ENCODE results near the gene CCDC13.

Gene CCDC13

GRCh38 chr3:42733501-42734262, 39.4 kb downstream of the CCDC13 start:
- DNase-seq (ENCODE audit: low read depth in 3 of 3), result no peak

GRCh38 chr3:42732829-42733459, 40.1 kb downstream of the CCDC13 start:
- DNase-seq (ENCODE audit: low read depth in 3 of 3), result no peak

DNA sequence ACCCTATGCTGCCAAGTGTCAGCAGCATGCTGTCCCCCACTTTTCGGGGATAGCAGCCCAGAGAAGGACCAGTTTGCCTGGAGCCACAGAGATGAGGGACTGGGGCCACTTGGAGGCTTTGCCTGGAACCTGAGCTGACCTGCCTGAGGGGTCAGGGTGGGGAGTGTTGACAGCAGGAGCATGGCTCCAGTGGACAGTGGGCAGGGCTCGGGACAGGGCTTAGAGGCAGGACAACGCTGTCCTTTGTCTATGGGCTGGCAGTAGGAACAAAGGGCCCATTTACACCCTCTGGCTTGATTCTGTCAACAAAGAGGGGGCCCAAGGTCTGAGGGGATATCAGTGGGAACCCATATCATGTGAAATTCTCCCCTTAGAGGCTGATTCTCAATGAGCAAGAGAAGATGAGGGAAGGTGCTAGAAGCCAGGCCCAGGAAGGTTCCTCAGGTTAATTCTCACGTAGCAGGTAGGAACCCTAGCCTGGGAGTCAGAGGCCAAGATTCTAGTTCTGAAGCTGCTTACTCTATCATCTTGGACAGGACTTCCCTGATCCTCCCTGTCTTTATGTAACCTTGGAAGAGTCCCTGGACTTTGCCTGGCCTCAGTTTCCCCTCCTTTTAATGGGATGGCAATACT, 40.7 kb downstream of the CCDC13 start:
- DNase-seq (ENCODE audit: low read depth in 3 of 3), result no peak

DNA sequence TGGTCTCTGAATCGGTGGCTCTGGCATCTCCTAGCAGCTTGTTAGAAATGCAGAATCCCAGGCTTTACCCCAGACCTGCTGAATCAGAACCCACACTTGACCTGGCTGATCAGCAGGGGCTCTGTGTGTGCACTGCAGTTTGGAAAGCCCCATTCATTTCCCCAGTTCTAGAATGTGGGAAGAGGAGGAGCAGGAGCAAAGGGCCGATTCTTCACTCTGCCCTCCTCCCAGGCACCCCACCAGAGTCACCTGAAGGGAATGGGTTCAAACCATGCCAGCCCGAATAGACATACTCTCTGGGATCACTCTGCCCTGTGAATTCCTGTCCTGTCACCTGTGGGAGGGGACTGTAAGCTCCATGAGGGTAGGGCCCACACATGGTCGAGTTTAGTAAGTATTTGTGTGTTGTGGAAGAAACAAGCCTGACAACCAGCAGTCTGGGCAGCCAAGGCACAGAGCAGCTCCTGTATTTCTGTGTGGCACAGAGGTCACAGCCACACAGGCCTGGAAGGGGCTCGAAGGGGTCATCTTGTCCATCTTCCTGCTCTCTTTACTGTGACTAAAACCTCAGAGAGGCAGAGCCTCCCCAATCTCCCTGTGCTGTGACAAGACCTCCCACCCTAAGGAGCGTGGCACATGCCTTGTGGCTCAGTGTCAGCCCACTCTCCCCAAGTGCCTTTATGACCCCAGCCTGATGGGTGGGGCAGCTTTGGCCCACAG, 41.4 kb downstream of the CCDC13 start:
- DNase-seq (ENCODE audit: low read depth in 3 of 3), result no peak

GRCh38 chr3:42730706-42731420, 42.2 kb downstream of the CCDC13 start:
- no peak for DNase-seq (ENCODE audit: low read depth in 3 of 3)

DNA sequence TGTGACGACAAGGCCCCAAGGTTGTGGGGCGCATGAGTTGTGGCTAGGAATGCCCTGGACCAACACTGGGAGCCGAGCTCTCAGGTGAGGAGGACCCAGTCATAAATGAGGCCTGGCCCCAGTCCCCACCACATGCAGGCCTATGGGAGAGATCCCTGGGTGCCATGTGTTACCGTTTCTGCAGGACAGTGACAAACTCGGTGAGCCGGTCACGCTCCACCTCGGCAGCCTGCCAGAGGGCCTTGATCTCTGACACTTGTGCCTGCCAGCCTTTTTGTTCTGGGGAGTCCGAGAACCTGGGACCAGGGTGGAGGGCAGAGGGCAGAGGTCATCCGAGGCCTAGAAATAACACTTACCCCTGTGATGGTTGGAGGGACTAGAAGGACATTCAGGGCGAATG, 42.8 kb downstream of the CCDC13 start:
- no peak for DNase-seq (ENCODE audit: low read depth in 3 of 3)

GRCh38 chr3:42729404-42730145, 43.5 kb downstream of the CCDC13 start:
- DNase-seq (ENCODE audit: low read depth in 3 of 3), result no peak

DNA sequence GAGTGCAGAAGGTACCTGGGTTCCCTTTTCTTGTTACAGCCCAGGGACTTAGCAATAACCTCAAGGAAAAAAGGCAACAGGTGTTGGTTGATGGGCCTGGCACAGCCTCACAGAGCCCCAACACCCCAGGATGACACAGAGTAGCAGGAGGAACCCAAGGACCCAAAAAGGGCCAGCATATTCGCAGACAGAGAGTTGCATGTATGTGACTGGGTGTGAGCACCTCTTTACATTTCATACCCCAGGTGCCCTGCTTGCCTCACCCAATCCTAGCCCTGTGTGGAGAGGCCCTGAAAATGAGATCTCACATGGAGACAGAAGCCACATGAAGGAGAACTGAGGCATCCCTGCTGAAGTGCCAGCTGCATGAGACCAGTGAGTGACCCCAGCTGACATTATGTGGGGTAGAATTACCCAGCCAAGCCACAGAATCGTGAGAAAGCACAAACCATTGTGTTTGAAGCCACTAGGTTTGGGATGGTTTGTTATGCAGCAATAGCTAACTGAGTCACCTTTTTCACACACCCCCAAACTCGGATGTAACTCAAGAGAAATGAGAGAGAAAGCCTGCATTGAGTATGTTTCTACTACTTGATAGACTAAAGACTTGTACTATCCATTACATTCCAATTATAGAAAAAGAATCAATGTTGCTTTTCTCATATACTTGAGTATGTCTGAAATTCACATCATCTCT, 44.2 kb downstream of the CCDC13 start:
- no peak for DNase-seq (ENCODE audit: low read depth in 3 of 3)

GRCh38 chr3:42728056-42728455, 45.0 kb downstream of the CCDC13 start:
- no peak for DNase-seq (ENCODE audit: low read depth in 3 of 3)

GRCh38 chr3:42725454-42725853, 47.6 kb downstream of the CCDC13 start:
- no peak for DNase-seq (ENCODE audit: low read depth in 3 of 3)

- DNase-seq (ENCODE audit: low read depth in 3 of 3), result no peak
Measured at GRCh38 chr3:42723219-42723618, 49.8 kb downstream of the CCDC13 start.

Data from stimulated activated CD4-positive, alpha-beta T cell treated with anti-CD3 and anti-CD28 coated beads, TNF-alpha, amount 100 ng/mL, for 24 hours (primary cell).